Measurements from ENCODE around the gene DZIP1L. TPM values are rescaled to one million over a fixed set of nuclear protein-coding genes. Genes with fewer than 3 reads are reported as not detected.

DZIP1L gene
- total RNA-seq, 1 experiment from 2014 or later: 15.3 TPM

DNA sequence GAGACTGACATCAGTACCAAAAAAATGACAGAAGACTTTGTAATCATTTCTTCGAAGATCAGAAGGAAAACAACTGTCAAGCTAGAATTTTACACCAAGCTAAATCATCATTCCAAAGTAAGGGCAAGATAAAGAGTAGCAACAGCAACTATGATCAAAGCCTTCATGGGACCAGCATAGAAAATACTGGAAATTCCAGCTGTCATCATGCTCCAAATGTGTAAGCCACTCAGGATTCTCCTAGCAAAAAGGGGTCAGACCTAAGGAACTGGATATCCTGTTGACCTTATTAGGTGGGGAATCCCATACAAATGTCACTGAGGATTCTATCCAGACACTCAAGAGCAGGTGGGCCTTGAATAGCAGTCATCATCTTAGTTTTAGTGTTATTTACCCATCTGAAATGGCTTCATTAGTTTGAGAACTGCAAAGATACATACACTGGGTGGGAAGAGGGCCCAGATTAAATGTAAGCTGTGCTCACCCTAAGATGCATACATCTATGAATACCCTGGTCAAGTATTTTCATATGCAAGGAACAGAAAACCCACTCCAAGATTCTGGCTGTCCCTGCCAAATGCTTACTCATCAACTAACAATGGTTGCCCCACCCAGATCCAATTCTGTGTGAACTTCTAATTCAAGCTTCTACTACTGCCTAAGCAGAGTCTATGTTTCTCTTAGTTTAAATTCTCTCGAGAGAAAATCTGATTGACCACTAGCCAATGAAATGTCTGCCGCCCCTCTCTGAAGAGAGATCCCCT lies 72.0 kb downstream of the DZIP1L start:
- Mint-ChIP-seq H3K36me3 (no peaks in the 10 kb centered on the region), H3K4me3 (no peak overlapping the region), H3K27me3 (ENCODE audit: low read depth) (no peaks in the 10 kb centered on the region), H3K27ac (no peak overlapping the region), H3K4me1 (peaks cover 18% of the 10 kb centered on the region), H3K9me3 (no peaks in the 10 kb centered on the region)
- POLR2A ChIA-PET: no interaction called here
- CTCF ChIA-PET: no interaction called here
- TF ChIP-seq ZNF121 (CRISPR knock-in tag; IDR thresholded peaks at IDR 0.05) (no peak), ZBTB21 (CRISPR knock-in tag; IDR thresholded peaks at IDR 0.05; ENCODE audit: borderline replicate concordance) (no peak), ZNF219 (CRISPR knock-in tag; IDR thresholded peaks at IDR 0.05; ENCODE audit: borderline replicate concordance) (no peak), ELF4 (CRISPR knock-in tag; IDR thresholded peaks at IDR 0.05; ENCODE audit: low read depth) (no peak), JAZF1 (CRISPR knock-in tag; IDR thresholded peaks at IDR 0.05) (no peak), PRRX2 (CRISPR knock-in tag; IDR thresholded peaks at IDR 0.05) (no peak), FOXK1 (CRISPR knock-in tag; IDR thresholded peaks at IDR 0.05) (no peak), SOX15 (CRISPR knock-in tag; IDR thresholded peaks at IDR 0.05) (no peak), NR1H2 (CRISPR knock-in tag; IDR thresholded peaks at IDR 0.05) (no peak), ZNF138 (CRISPR knock-in tag; conservative IDR thresholded peaks at IDR 0.05) (no peak)
- TF ChIP-seq, protein P1, sequence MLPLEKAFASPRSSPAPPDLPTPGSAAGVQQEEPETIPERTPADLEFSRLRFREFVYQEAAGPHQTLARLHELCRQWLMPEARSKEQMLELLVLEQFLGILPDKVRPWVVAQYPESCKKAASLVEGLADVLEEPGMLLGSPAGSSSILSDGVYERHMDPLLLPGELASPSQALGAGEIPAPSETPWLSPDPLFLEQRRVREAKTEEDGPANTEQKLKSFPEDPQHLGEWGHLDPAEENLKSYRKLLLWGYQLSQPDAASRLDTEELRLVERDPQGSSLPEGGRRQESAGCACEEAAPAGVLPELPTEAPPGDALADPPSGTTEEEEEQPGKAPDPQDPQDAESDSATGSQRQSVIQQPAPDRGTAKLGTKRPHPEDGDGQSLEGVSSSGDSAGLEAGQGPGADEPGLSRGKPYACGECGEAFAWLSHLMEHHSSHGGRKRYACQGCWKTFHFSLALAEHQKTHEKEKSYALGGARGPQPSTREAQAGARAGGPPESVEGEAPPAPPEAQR (CRISPR knock-in tag; IDR thresholded peaks at IDR 0.05): no peak
- TF ChIP-seq, protein P2, sequence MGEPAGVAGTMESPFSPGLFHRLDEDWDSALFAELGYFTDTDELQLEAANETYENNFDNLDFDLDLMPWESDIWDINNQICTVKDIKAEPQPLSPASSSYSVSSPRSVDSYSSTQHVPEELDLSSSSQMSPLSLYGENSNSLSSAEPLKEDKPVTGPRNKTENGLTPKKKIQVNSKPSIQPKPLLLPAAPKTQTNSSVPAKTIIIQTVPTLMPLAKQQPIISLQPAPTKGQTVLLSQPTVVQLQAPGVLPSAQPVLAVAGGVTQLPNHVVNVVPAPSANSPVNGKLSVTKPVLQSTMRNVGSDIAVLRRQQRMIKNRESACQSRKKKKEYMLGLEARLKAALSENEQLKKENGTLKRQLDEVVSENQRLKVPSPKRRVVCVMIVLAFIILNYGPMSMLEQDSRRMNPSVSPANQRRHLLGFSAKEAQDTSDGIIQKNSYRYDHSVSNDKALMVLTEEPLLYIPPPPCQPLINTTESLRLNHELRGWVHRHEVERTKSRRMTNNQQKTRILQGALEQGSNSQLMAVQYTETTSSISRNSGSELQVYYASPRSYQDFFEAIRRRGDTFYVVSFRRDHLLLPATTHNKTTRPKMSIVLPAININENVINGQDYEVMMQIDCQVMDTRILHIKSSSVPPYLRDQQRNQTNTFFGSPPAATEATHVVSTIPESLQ (CRISPR knock-in tag; IDR thresholded peaks at IDR 0.05): no peak
- TF ChIP-seq, protein P3, sequence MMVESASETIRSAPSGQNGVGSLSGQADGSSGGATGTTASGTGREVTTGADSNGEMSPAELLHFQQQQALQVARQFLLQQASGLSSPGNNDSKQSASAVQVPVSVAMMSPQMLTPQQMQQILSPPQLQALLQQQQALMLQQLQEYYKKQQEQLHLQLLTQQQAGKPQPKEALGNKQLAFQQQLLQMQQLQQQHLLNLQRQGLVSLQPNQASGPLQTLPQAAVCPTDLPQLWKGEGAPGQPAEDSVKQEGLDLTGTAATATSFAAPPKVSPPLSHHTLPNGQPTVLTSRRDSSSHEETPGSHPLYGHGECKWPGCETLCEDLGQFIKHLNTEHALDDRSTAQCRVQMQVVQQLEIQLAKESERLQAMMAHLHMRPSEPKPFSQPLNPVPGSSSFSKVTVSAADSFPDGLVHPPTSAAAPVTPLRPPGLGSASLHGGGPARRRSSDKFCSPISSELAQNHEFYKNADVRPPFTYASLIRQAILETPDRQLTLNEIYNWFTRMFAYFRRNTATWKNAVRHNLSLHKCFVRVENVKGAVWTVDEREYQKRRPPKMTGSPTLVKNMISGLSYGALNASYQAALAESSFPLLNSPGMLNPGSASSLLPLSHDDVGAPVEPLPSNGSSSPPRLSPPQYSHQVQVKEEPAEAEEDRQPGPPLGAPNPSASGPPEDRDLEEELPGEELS (CRISPR knock-in tag; IDR thresholded peaks at IDR 0.05): no peak
- TF ChIP-seq, protein P4, sequence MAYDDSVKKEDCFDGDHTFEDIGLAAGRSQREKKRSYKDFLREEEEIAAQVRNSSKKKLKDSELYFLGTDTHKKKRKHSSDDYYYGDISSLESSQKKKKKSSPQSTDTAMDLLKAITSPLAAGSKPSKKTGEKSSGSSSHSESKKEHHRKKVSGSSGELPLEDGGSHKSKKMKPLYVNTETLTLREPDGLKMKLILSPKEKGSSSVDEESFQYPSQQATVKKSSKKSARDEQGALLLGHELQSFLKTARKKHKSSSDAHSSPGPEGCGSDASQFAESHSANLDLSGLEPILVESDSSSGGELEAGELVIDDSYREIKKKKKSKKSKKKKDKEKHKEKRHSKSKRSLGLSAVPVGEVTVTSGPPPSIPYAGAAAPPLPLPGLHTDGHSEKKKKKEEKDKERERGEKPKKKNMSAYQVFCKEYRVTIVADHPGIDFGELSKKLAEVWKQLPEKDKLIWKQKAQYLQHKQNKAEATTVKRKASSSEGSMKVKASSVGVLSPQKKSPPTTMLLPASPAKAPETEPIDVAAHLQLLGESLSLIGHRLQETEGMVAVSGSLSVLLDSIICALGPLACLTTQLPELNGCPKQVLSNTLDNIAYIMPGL (CRISPR knock-in tag; IDR thresholded peaks at IDR 0.05): no peak
- TF ChIP-seq, protein P5, sequence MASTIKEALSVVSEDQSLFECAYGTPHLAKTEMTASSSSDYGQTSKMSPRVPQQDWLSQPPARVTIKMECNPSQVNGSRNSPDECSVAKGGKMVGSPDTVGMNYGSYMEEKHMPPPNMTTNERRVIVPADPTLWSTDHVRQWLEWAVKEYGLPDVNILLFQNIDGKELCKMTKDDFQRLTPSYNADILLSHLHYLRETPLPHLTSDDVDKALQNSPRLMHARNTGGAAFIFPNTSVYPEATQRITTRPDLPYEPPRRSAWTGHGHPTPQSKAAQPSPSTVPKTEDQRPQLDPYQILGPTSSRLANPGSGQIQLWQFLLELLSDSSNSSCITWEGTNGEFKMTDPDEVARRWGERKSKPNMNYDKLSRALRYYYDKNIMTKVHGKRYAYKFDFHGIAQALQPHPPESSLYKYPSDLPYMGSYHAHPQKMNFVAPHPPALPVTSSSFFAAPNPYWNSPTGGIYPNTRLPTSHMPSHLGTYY (CRISPR knock-in tag; IDR thresholded peaks at IDR 0.05): no peak
- DNase-seq (ENCODE audit: low spot score): no peak
- ATAC-seq: no peak

DNA sequence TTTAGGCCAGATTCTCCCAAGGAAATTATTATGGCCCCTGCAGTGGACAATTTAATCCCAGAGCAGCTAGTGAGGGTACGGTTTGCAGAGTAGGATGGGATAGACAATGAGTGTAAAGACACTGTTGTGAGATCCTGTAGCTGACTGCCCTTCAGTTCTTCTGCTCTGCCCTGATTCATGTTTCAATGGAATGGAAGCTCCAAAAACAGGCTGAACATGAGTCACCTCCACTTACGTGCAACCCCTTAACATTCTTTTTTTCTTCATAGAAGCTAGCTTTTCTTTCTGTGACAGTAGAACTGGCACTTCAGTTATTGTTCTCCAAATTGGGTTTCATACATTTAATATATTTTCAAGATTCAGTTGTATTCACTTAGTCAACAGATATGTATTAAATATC lies 73.4 kb downstream of the DZIP1L start:
- DNase-seq (ENCODE audit: low spot score) (no peak), ATAC-seq (no peak)
- POLR2A ChIA-PET: no interaction called here
- Mint-ChIP-seq H3K4me3 (no peak overlapping the region), H3K27ac (no peak overlapping the region), H3K9me3 (no peaks in the 10 kb centered on the region), H3K4me1 (peaks cover 8% of the 10 kb centered on the region), H3K27me3 (ENCODE audit: low read depth) (no peaks in the 10 kb centered on the region), H3K36me3 (no peaks in the 10 kb centered on the region)
- CTCF ChIA-PET: no interaction called here
- TF ChIP-seq, protein P6, sequence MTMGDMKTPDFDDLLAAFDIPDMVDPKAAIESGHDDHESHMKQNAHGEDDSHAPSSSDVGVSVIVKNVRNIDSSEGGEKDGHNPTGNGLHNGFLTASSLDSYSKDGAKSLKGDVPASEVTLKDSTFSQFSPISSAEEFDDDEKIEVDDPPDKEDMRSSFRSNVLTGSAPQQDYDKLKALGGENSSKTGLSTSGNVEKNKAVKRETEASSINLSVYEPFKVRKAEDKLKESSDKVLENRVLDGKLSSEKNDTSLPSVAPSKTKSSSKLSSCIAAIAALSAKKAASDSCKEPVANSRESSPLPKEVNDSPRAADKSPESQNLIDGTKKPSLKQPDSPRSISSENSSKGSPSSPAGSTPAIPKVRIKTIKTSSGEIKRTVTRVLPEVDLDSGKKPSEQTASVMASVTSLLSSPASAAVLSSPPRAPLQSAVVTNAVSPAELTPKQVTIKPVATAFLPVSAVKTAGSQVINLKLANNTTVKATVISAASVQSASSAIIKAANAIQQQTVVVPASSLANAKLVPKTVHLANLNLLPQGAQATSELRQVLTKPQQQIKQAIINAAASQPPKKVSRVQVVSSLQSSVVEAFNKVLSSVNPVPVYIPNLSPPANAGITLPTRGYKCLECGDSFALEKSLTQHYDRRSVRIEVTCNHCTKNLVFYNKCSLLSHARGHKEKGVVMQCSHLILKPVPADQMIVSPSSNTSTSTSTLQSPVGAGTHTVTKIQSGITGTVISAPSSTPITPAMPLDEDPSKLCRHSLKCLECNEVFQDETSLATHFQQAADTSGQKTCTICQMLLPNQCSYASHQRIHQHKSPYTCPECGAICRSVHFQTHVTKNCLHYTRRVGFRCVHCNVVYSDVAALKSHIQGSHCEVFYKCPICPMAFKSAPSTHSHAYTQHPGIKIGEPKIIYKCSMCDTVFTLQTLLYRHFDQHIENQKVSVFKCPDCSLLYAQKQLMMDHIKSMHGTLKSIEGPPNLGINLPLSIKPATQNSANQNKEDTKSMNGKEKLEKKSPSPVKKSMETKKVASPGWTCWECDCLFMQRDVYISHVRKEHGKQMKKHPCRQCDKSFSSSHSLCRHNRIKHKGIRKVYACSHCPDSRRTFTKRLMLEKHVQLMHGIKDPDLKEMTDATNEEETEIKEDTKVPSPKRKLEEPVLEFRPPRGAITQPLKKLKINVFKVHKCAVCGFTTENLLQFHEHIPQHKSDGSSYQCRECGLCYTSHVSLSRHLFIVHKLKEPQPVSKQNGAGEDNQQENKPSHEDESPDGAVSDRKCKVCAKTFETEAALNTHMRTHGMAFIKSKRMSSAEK (CRISPR knock-in tag; IDR thresholded peaks at IDR 0.05; ENCODE audit: borderline replicate concordance): no peak
- no peak for TF ChIP-seq NR2C2 (CRISPR knock-in tag; IDR thresholded peaks at IDR 0.05)
